Stimulated activated CD4-positive, alpha-beta T cell treated with anti-CD3 and anti-CD28 coated beads, Interleukin-12 subunit alpha, Interleukin-12 subunit beta, amount 100 ng/mL, for 4 hours (primary cell): ENCODE data around the gene DNAI2.
A peak's percentile ranks its signal among the peaks of the same experiment; 100 is the strongest.

Experiments
- DNase-seq: peaks from one replicate; pipeline ENCODE4 v3.0.0-alpha.2; 2020

DNAI2 gene

GRCh38 chr17:74314877-74315276 is 40.8 kb downstream of the DNAI2 start:
- DNase-seq: no peak

GRCh38 chr17:74316220-74316619 is 42.2 kb downstream of the DNAI2 start:
- DNase-seq: no peak

- no peak for DNase-seq
These were observed 43.0 kb downstream of the DNAI2 start for GRCh38 chr17:74317071-74317470.

DNA sequence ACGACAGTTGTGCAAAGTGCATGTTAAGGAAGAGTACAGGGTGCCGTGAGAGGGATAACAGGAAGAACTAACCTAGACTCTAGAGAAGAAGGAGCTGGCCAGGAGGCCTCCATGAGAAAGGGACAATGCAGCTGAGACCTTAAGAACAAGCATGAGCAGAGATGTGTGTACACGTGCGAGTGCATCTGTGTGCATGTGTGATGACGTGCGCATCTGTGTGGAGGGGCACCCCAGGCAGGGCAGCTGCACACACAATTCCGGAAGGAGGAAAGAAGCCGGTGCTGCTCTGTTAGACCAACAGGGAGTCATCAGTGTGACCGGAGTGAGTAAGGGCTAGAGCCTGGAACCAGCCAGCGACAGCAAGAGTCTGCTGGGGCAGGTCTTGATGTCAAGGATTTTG is 44.4 kb downstream of the DNAI2 start:
- DNase-seq: no peak

DNA sequence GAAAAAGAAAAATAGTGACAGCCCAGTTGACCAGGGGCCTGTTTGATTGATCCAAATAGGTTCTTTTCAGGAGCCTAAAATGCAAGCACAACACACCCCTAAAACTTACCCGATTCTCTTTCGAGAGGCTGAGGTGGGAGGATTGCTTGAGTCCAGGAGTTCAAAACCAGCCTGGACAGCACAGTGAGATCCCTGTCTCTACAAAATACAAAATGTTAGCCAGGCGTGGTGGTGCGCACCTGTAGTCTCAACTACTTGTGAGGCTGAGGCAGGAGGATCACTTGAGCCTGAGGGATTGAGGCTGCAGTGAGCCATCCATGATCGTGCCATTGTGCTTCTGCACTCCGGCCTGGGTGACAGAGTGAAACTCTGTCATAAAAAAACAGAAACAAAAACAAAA is 50.5 kb downstream of the DNAI2 start:
- DNase-seq: no peak

DNA sequence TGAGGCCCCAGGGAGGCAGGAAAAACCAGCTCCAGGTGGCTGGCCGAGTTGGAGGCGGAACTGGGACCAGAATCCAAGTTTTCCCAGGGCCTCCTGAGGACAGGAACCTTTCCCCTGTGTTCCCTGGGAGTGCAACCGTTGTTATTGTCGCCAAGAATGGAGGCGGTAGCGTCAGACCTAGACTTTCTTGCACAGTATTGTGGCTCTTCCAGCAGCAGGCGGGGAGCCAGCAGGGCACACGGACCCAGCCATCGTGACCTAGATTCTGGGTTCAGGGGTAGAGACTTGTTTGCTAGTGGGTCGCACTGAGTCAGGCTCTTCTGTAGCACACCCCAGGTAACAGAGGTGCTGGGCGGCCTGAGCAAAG is 51.3 kb downstream of the DNAI2 start:
- no peak for DNase-seq

GRCh38 chr17:74325743-74326379 is 51.8 kb downstream of the DNAI2 start, which contains the start of gene KIF19:
Gene KIF19 (plus strand): TSS chr17:74326226. CDS start chr17:74326350, 124 bp downstream.
- DNase-seq: peak; percentile 52

GRCh38 chr17:74326506-74326905 is 52.5 kb downstream of the DNAI2 start:
- no peak for DNase-seq

DNA sequence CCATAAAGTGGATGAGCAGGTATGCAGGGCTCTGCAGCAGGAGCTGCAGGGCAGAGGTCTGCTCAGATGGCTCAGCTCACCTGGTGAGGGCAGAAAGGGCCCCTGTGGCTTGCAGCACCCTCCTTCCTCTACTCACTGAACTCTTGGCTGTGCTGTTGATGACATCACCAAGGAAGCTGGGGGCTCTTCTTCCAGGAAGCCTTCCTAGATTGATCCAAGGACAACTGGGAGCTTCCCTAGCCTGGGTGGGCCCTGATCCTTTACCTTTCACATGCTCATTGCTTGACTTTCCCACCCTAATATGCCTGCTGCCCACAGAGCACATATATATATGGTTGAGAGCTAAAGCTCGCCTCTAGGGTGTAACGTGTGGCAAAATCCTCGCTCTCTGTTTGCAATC is 54.5 kb downstream of the DNAI2 start:
- no peak for DNase-seq

- no peak for DNase-seq
These were observed 55.3 kb downstream of the DNAI2 start for GRCh38 chr17:74329378-74329777.

GRCh38 chr17:74330446-74330845 is 56.4 kb downstream of the DNAI2 start:
- no peak for DNase-seq

DNA sequence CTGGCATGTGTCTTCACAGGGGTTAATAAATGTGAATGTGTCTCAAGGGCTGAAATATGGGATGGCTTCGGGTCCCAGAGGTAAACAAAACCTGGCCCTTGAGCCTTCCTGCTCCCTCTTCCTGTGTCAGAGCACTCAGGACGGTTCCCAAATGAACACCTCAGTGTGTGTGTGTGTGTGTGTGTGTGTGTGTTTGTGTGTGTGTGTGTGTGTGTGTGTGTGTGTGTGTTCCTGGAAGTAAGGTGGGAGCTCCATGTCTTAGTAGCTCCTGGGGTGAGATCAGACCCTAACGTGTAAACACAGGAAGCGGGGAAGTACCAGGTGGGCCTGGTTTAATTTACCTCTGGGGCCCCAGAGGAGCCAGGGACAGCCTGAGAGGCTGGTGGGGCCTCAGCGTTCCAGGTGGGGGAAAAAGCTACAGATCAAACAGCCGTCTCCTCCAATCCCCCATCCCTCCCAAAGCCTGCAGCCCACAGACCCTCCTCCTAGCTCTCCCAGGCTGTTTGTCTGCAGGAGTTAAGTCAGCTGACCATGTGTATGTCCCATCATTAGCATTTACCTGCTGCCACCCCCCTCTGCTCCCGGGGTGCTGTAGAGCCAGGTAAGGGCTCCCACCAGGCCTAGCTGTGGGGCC is 58.1 kb downstream of the DNAI2 start:
- no peak for DNase-seq

DNA sequence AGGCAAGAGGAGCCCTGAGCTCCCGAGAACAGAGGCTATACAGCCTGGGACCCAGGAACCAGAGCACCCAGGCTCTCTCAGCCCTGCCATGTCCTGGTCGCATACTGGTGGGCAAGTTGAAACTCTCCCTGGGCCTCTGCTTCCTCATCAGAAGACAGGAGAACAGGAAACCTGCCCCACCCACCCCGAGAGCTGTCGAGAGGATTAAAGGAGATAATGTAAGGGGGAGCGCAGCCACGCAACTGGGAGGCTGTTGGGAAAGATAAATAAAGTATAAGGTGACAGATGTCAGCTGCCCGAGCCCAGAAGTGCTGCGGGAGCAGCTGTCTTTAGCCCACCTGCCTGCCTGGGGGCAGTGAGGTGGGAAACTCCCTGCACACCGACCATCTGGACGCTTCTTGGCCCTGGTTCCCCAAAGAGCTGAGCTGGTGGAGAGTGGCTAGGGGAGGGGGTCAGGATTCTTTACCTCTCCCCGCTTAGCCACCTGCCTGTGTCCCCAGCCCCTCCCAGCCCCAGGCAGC is 58.8 kb downstream of the DNAI2 start:
- no peak for DNase-seq

DNA sequence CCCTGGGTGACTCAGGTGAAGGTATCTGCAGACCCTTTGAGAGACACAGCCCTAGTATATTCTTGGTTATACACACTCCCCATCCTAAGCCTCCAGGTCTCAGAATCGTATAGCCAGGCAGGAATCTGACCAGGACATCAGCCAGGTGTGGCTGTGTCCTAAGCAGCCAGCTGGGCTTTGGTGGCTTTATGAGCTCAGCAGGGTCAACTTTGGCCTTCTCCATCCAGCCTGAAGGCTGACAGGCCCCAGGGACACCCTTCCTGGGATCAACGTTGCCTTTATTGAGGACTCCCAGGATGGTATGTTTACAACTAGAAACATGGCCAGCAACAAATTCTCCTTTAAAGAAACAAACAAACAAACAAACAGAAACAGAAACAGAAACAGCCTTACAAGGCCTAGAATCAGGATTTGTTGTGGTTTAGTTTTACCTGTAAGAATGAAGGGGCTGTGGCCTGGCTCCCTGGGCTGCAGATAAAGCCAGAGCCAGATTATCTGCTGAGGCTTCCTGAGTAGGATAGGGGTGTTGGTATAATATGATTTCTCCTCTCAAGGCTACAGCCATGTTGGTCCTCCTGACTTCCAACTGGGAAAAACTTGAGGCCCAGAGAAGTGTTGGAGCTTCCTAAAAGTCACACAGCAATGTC is 60.5 kb downstream of the DNAI2 start:
- DNase-seq: no peak

- DNase-seq: no peak
These were observed 61.6 kb downstream of the DNAI2 start for GRCh38 chr17:74335529-74336062.

DNA sequence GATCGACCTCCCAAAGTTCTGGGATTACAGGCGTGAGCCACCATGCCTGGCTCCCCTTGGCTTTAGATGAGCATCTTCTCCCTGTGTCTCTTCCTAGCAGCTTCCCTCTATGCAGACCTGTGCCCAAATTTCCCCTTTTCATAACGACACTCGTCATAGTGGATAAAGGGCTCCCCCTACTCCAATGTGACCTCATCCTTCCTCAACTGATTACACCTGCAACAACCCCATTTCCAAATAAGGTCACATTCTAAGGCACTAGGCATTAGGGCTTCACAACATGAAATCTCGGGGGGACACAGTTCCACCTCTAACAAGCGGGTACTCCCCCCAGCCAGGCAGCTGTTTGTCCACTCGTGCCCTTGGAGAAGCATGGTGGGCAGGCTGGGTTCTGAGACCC is 62.3 kb downstream of the DNAI2 start:
- DNase-seq: no peak

- DNase-seq: no peak
These were observed 63.9 kb downstream of the DNAI2 start for GRCh38 chr17:74337834-74338500.

GRCh38 chr17:74339537-74340195 is 65.6 kb downstream of the DNAI2 start:
- no peak for DNase-seq

- DNase-seq: no peak
These were observed 66.5 kb downstream of the DNAI2 start for GRCh38 chr17:74340470-74341023.

GRCh38 chr17:74342224-74342623 is 68.2 kb downstream of the DNAI2 start:
- no peak for DNase-seq

- no peak for DNase-seq
These were observed 69.1 kb downstream of the DNAI2 start for GRCh38 chr17:74343121-74343520.

DNA sequence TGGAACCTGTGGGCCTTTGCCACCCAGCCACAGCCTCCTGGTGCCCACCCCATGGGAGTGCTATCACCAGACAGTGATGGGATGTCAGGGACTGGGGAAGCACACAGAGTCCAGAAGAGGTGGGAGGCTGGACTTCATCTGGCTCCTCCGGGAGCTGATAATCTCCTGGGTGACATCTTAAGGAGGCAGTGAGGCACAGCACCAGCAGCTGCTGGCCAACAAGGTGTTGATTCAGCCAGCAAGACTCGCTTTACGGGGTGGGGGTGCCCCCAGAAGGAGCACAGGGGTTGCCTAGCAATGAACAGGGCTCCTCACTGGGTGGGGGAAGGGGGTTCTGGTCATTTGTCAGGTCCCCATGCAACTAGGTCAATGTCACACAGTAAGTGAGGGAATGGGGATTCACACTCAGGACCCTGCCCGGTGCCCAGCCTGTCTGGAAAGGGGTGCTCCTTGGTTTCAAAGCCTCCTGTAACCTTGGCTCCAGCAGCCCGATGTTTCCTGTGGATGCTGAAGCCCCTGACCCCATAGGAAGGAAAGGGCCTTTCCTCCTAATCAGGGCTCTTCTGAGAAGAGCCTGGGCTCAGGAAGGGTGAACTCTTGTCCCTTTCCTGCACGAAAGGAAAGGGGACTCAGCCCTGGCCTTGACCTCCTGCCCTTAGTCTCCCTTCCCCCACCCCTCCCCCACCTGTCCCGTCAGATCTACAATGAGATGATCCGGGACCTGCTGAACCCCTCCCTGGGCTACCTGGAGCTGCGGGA is 69.7 kb downstream of the DNAI2 start:
- DNase-seq: no peak
